OCI-LY1 (cell line): ENCODE data around the gene SV2B.

Experiments used
- EZH2 ChIP-seq: fragments of 200-600 bp; sonication (generic), shearing (Covaris generic); IDR thresholded peaks from 2 replicates; pipeline ENCODE4 v1.8.0; 2017; ENCODE audit warnings: borderline replicate concordance, mixed run types, mild to moderate bottlenecking, antibody characterized with exemption, low read length, moderate library complexity, mixed read lengths
- TF ChIP-seq, protein P1 (sequence below): fragments of 200-600 bp; sonication (generic), shearing (Covaris generic); IDR thresholded peaks from 2 replicates; pipeline ENCODE4 v1.5.1; 2017; ENCODE audit warnings: mild to moderate bottlenecking, antibody characterized with exemption, low read length, moderate library complexity, mixed read lengths

DNA sequence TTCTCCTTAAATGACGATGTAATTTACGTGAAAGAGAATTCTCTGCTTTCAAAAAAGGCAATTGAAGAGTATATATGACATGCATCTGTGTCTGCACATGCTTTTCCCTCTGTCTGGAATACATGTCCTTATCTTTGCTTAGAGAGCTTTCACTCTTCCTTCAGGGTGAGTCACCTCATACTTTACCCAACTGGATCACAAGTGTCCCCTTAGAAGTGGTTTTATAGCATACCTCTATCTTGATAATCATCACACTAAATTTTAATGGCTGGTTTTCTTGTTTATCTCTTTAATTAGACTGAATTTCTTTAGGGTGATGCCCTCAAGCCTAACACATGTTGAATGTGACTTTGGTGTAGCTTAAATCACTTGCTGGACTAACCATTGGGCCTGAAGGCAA lies 178.9 kb downstream of the SV2B start:
- TF ChIP-seq, protein P1, sequence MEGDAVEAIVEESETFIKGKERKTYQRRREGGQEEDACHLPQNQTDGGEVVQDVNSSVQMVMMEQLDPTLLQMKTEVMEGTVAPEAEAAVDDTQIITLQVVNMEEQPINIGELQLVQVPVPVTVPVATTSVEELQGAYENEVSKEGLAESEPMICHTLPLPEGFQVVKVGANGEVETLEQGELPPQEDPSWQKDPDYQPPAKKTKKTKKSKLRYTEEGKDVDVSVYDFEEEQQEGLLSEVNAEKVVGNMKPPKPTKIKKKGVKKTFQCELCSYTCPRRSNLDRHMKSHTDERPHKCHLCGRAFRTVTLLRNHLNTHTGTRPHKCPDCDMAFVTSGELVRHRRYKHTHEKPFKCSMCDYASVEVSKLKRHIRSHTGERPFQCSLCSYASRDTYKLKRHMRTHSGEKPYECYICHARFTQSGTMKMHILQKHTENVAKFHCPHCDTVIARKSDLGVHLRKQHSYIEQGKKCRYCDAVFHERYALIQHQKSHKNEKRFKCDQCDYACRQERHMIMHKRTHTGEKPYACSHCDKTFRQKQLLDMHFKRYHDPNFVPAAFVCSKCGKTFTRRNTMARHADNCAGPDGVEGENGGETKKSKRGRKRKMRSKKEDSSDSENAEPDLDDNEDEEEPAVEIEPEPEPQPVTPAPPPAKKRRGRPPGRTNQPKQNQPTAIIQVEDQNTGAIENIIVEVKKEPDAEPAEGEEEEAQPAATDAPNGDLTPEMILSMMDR: no peak
- TF ChIP-seq EZH2: no peak
